ENCODE measurements around the gene KCNE3.

KCNE3 gene

DNA sequence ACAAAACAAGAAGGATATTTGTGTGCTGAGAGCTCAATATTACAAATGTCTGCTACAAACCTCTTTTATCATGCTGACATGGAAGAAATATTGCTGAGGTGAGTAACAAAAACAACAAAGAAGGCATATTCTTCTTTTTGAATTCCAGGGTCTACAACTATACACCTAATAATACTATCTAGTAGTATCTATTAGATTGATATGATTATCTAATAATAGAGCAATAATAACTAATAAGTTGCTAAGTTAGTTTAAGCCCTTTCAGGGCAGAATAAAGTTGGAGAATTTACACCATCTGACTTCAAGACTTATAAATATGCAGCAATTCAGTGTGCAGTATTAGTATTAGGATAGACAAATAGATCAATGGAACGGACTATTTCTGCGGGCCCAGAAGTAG, 57.7 kb downstream of the KCNE3 start:
- TF ChIP-seq POLR2AphosphoS5 (IDR thresholded peaks at IDR 0.05; ENCODE audit: low read depth, low read length) (no peak), POU2F2 (IDR thresholded peaks at IDR 0.05; ENCODE audit: low read depth, low read length) (no peak), PAX5 (IDR thresholded peaks at IDR 0.05; ENCODE audit: insufficient read depth, low read length, severe bottlenecking) (no peak), TAF1 (IDR thresholded peaks at IDR 0.05; ENCODE audit: low read depth, low read length) (no peak), SPI1 (IDR thresholded peaks at IDR 0.05; ENCODE audit: low read depth, low read length) (no peak), POLR2A (IDR thresholded peaks at IDR 0.05; ENCODE audit: low read depth, low read length) (no peak)
- FAIRE-seq (no peak), DNase-seq (ENCODE audit: insufficient read length, low spot score) (no peak)

Measured in GM12891 (cell line).